HG02973 (cell line): ENCODE measurements around the gene AK1.

Experiments used
- ATAC-seq: cut with Tn5 transposase; IDR thresholded peaks from one replicate; pipeline ENCODE4 v1.9.1; 2021; ENCODE audit warnings: moderate library complexity; ENCODE audit not compliant: unreplicated experiment

The AK1 gene

DNA sequence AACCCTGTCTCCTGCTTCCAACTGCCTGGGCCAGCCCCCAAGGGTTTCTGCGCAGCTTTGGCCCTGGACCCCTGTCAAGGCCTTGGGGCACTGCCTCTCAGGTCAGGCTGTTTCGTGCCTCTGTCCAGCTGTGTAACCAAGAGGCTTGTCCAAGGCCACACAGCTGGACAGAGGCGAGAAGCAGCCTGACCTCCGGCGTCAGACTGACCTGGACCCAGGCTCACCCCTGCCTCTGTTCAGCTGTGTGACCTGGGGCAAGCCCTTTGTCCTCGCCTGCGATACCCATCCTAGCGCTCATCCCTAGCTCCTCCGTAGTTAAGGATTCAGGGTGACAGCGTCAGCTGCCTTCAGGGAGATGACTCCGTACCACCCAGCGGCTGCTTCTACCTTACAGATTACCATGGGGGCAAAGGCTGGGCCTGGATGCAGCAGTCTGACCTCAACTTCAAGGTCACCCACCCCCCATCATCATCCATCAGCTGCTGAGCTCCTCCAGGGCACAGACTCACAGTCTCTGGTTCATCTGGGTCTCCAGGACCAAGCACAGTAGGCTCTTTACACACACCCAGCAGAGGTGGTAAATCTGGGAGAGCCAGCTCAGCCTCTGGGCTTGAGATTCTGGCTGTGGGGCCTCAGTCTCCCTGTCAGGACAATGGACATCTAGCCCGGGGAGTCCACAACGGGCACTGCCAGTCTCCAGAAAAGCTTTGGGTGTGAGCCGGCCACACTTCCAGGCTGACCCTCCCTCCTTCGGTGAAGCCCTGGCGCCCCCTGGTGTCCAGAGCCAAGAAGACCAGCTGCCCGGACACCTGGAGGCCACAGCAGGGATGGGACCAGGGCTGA lies 7.9 kb downstream of the AK1 start:
- ATAC-seq, result no peak

DNA sequence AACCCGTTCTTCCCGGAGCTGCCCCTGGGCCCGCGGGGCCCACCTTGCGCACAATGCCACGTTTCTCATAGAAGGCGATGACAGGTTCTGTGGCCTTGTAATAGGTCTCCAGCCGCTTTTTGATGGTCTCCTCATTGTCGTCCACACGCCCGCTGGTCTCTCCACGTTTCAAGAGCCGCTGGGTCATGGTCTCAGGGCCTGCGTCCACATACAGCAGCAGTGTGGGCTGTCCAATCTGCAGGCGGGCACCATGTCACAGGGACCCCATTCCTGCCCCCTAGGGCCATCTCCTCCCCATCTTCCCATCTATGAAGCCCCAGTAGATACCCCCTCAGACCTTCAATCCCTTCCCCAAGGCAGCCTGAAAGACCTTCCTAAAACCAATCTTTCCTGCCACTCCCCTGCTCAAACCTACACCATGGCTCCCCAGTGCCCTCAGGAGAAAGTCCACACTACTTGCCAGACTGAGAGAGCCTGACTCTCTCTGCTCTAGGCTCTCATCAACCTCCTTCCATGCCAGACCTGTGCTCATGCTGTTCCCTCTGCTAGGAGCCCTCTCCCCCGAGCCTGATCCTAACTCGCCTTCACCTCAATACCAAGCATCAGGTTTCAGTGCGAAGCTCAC lies 9.1 kb downstream of the AK1 start:
- no peak for ATAC-seq

DNA sequence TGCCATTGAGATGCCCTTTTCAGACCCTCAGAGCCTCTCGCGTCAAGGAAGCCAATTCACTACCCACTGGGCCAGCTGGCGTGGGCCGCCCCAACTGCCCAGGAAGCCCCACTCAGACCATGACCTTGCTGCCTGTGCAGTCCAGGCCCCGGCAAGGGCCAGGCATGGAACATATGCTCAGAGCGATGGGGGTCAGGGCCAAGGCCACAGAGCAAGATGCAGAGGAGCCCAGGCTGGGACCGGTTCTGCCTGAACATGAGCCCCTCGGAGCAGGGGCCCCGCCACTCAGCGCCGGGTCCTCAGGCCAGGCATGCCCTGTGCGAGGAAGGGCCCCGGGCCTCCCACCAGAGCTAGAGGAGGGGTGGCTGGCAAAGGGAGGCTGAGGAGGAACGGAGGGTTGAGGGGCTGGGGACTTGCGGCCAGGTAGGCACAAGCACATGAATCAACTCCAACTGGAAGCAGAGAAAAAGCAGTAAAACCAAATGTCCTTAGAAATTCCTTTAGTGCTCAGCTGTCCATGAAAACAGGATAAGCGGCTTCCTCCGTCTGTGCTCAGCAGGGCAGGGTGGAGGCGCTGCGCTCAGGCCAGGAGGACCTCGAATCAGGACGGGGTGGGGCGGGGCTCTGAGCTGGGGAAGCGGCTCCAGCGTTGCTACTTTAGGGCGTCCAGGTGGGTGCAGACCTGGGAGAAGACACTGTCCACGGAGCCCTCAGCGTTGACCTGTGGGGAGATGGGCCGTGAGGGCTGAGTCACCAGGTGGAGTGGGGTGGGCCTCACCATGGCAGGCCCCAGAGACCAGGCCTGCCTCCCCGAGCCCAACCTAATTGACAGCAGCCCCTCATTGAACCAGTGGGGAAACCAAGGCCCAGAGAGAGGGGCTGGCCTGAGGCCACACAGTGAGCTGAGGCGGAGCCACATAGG lies 9.9 kb downstream of the AK1 start:
- ATAC-seq, result no peak

DNA sequence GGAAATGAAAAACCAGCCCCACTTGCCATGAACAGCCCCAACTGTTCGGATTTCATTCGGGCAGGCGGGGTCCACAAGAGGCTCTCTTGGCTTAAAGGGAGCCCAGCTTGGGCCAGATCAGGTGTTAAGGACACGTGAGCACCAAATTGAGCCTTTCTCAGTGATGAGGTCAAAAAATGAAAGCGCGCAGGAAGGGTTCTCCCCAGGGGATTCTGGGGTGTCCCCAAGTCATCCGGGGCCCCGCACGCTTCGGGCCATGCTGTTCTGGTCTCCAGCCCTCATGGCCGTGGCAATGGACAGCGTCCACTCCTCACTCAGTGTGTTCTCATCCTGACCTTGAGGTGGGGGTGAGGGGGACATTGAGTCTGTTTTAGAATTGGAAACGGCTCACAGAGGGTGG lies 10.9 kb downstream of the AK1 start:
- ATAC-seq, result no peak

DNA sequence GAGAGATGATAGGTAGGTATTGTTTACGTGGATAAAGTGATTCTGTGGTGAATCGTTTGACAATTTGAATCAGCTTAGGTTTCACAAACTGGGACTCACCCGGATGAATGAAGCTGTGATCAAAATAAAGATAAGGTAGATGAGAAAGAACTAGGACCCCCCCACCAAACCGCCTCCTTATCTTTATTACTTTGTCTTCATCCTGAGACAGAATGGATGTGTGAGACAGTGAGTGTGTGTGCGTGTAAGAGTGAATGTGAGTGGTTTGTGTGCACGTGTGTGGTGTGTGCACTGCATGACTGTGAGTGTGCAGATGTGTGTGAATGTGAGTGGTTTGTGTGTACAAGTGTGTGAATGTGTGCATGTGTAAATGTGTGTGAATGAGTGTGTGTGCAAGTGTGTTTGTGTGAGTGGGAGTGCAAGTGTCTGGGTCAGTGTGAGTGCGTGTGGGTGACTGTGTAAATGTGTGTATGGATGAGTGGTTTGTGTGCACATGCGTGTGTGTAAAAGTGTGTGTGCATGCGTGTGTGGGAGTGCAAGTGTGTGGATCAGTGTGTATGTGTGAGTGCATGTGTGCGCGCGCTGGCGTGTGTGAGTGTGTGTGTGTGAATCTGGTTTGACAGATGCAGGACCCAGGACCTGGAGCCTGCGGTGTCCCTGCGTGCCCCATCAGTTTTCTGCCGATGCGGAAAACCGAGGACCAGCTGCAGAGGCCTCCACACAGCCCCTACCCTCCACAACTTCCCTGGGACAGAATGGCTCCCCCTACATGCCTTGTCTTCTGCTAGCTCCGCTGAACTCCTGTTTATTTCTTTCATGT lies 11.6 kb downstream of the AK1 start:
- ATAC-seq, result no peak

DNA sequence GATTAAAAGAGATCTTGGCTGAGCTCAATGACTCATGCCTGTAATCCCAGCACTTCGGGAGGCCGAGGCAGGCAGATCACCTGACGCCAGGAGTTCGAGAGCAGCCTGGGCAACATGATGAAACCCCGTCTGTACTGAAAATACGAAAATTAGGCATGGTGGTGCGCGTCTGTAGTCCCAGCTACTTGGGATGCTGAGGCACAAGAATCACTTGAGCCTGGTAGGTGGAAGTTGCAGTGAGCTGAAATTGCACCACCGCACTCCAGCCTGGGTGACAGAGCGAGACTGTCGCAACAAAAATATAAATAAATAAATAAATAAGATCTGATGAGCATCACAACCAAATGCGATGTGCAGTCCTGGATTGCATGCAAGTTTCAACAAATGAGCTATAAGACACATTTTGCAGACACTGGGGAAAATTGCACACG lies 14.3 kb downstream of the AK1 start:
- ATAC-seq, result no peak

DNA sequence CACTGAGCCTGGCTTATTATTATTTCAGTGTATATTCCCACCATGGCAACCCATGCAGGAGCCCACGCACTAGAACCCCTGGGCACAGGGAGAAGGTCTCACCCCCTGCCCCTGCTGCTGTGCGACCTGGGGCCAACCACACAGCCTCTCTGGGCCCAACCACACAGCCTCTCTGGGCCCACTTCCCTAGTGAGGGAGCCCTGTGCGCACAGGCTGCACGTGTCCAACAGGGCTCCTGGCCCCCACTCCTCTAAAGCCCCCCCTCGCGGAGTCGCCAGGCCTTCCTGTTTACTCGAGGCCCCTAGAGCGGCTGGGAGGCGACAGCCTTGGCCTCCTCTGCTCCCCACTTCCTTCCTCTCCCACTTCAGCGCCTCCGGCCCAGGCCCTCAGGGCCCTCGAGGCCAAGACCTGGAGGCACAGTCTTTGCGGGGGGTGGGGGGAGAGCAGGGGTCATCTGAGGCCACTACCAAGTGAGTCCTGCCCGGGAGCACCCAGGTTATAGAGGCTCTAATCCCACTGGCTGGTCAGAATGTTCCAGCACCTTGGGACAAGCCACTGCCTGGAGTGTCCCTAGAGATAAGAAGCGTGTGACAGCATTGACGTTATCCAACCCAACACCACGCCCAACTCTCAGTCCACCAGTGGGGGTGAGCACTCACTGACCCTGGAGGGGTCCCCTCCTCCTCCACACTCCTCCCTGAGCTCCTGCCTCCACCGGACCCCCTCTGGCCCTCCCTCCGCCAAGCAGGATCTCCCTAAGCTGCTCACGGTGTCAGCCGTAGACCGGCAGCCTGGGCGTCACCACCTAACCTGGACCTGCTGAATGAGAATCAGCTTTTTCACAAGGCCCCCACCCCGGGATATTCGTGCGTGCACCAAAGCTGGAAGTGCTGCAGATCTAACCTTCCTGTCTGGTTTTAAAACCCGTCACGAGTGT lies 15.1 kb downstream of the AK1 start:
- ATAC-seq, result no peak

DNA sequence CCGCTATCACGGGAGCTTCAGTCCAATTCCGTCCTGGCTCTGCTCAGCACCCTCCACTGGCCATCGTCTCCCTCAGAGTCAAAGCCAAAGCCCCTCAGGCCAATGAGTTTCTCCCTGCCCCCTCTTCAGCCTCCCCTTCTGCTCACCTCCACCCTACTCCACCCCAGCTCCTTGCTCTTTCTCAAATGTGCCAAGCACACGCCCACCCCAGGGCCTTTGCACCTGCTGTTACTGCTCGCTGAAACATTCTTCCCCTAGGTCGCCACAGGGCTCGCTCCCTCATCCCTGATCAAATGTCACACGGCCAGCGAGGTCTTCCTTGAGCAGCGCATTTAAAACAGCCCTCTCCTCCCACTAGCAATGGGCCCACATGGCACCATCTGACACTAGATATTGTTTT lies 16.7 kb downstream of the AK1 start:
- ATAC-seq, result no peak

DNA sequence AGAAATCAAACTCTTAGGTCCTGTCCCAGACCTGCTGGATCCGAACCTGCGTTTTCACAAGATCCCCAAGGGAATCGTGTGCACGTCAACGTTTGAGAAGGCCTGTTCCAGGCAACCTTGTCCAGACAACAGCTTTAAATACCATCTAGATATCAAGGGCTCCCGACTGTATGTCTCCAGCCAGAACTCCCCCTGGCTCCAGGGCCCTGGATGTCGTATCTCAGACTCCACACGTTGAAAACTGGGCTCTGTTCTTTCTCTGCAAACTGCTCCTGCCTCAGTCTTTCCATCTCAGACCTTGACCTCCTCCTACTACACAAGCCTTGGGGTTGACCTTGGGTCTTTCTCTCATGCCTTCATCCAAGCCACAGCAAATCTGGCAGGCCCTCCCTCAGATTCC lies 17.2 kb downstream of the AK1 start:
- ATAC-seq, result no peak

DNA sequence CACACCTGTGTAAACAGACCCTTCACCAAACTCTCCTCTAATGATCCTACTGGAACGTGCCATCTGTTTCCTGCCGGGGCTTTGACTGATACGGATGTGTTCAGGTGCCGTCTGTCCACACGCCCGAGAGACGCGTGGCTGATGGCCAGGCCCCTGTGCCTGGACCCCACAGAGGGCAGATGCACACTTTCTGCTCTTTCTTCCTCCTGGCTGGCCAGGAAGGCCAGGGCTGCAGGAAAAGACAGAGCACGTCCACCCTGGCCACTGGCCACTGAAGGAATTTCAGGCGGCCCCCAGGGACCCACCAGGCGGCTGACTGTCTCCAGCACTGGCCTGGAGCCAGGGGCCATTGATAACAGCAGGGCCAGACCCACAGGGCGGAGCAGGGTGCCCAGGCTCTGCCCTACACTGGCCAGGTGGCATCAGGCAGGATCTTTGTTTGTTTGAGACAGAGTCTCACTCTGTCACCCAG lies 19.4 kb downstream of the AK1 start:
- no peak for ATAC-seq

DNA sequence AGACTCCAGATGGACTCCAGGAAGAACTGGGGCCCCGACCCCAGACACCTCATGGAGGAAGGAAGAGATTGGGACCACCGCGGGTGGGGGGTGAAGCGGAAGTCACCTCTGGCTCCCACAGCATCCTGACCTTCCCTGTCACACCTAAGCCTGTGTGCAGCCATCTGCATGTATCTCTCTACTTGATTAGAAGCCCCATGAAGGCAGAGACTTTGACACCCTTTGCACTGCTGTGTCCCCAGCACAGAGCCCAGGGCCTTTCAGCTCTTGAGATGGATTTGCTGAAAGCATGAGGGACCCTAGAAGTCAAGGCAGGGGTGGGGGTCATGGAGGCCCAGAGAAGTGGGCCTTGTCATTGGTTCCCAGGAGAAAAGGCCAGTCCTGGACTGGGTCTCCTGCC lies 20.2 kb downstream of the AK1 start:
- no peak for ATAC-seq

DNA sequence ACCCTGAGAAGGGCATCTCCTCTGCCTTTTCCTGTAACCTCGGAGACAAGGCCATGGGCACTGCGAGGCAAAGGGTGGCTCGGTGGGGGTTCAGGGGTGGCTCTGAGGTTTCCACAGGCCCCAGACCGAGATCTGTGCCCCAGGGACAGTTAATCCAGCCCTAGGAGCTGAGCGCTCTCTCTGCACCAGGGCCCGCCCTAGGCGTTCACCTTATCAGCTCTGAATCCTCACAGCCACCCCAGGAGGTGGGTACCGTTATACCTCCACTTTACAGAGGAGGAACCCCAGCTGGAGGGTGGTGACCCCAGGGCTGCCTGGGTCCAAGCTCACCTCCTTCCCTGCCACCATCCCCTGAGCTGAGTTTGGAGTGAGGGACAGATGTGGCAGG lies 20.8 kb downstream of the AK1 start:
- no peak for ATAC-seq

DNA sequence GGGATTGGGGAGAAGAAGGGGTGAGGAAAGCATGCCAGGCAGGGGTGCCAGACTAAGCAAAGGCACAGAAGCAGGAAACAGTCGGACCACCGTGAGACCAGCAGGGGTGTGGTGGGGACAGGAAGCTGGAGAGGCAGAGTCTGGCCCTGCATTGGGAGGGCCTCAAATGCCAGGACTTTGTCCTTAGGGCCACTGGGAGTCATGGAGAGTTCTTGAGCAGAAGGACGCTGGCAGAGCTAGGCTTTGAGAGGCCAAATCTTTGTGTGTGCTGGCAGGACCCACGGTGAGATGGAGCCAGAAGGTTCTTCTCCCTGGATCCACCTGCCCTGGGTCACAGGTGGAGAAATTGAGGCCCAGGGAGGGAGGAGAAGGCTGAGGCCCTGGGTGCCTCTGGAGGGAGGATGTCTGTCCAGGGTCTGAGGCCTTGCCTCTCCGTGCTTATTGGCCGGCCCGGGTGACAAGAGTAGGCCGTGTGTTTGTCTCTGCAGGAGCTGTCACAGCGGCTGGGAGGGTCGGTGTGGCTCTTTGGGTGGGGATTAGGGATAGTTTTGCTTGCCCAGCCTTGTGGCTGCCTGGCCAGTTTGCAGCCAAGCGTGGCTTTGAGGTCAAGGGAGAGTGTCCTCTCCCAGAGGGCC lies 21.3 kb downstream of the AK1 start:
- no peak for ATAC-seq

DNA sequence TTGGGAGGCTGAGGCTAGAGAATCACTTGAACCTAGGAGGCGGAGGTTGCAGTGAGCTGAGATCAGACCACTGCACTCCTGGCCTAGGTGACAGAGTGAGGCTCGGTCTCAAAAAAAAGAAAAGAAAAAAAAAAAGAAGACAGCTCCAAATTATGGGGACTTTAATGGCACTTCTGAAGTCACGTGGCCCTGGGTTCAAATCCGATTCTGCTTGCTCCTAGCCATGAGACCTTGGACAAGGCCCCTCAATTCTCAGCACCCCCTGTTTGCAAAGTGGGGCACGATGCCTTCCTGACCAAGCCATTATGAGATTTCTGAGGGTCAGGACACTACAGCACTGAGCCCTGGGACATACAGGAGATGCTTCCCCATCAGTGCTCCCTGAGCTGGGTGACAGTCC lies 22.0 kb downstream of the AK1 start:
- no peak for ATAC-seq

DNA sequence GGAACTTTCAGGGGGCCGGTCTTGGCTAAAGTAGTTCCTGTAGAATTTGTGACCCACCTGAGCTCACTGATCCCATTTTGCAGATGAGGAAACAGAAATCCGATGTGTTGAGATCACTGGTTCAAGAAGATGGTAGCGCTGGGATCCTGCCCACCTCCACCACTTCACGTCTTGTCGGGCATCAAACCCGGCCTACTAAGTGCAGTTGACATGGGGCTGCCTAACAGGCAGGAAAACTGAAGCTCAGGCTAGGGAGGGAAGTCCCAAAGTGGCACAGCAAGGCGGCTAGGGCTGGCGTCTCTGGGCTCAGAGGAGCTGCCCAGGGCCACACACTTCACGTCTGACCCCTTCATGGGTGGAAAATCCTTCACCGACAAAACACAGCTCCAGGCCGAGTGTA lies 22.5 kb downstream of the AK1 start:
- no peak for ATAC-seq

DNA sequence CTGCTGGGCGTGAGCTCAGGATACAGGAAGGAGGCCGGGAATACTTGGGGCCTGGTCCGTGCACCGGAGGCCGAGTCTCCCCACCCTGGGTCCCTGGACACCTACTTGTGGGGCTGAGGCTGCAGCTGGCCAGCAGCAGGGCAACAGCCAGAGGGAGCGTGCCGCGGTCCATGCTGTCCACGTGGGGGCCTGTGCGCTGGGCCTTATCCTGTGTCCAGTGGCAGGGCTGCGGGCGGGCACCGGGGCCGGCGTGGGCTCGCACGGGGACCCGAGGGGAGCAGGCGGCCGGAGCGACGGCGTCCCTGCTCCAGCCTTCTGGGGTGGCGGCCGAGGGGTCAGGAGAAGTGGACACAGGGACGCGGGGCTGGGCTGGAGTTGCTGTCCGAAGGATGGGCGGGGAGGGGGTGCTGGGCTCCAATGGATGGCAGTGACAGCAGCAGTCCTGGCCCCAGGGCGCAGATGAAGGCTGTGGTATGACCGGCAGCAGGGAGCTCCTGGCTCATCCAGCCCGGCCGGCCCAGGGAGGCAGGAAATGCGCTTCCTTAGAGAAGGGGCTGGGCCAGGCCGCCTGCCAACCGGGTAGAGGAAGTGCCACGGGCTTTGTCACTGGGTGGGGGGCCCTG lies 23.2 kb downstream of the AK1 start, which contains the start of gene ENG:
ENG (minus strand) TSS at position 475 of the 623 bp plus-strand sequence; CDS start at position 172, 303 bp downstream.
- ATAC-seq, result no peak

DNA sequence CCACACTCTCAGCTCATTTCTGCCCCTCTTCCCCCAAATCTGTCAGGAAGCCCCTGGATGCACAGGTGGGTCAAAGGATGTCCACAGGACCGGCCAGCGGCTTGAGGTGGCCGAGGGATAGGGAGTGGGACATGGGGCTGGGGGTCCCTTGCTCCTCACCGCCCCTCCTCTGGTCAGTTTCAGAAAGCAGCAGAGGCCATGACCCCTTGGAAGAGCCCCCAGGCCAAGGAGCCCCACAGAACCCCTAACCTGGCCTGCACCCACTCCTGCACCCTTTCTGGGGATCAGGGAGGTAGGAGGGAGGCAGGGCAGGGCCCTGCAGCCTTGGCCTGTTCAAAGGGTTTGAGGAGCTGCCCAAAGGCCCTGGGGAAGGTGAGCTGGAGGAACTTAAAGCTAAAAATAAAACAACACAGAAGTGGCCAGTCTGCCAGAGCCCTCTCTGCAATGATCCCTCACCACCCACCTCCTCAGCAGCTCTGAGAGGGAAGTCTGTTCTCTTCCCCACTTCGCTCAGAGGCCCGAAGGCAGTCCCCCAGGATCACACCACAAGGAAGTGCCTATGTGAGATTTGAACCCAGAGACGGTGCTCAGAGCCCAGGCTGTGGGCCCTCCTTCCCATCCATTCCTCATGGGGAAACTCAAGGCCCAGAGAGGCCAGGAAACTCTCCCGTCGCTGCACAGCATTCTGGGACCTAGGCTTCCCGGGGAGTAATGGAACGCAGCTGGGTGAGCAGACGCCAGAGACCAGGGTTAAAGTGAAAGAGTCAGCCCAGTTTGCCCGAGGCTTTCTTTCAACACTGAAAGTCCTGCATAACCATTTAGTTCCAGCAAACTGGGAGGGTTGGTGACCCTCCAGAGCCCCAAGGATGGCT lies 23.9 kb downstream of the AK1 start:
- ATAC-seq, result no peak

DNA sequence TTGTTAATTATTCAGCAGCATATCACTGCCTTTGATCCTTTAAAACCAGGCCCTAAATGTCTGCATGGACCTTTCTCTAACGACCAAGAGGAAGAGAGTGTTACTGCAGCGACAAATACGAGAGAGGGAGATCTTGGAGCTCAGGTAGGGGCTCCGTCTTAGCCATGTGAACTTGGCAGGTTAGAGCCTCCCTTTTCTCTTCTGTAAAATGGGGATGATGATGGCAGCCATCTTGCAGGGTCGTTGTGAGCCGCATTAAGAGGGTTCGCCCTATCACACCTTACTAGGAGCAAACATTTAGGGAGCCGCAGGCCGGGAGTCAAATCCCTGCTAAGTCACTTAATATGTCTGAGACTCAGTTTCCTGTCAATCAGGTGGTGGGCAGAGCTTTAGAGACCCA lies 24.6 kb downstream of the AK1 start:
- no peak for ATAC-seq
